ENCODE results near the gene TNS3.

DNA sequence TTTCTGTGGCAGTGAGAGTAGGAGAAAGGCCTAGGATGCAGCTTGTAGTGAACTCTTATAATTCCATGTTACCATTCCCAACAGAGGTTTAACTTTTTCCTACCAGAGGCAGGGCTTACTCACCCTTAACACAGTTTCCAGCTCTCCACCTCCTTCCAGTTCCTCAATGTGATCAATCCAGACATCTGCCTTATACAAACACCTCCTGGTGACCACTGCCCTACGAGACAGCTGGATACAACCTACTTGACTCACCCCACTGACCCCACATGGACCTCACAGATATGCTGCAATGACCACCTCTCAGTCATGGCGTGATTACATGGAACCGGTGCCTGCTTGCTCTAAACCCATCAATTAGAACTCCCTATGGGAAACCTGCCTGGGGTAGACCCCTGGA lies 326.5 kb downstream of the TNS3 start:
- no peak for TF ChIP-seq POLR2A (conservative IDR thresholded peaks at IDR 0.05)
- TF ChIP-seq, protein P1, sequence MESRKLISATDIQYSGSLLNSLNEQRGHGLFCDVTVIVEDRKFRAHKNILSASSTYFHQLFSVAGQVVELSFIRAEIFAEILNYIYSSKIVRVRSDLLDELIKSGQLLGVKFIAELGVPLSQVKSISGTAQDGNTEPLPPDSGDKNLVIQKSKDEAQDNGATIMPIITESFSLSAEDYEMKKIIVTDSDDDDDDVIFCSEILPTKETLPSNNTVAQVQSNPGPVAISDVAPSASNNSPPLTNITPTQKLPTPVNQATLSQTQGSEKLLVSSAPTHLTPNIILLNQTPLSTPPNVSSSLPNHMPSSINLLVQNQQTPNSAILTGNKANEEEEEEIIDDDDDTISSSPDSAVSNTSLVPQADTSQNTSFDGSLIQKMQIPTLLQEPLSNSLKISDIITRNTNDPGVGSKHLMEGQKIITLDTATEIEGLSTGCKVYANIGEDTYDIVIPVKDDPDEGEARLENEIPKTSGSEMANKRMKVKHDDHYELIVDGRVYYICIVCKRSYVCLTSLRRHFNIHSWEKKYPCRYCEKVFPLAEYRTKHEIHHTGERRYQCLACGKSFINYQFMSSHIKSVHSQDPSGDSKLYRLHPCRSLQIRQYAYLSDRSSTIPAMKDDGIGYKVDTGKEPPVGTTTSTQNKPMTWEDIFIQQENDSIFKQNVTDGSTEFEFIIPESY (CRISPR knock-in tag; IDR thresholded peaks at IDR 0.05): no peak
- no peak for TF ChIP-seq CHCHD3 (CRISPR knock-in tag; IDR thresholded peaks at IDR 0.05)
- TF ChIP-seq, protein P2, sequence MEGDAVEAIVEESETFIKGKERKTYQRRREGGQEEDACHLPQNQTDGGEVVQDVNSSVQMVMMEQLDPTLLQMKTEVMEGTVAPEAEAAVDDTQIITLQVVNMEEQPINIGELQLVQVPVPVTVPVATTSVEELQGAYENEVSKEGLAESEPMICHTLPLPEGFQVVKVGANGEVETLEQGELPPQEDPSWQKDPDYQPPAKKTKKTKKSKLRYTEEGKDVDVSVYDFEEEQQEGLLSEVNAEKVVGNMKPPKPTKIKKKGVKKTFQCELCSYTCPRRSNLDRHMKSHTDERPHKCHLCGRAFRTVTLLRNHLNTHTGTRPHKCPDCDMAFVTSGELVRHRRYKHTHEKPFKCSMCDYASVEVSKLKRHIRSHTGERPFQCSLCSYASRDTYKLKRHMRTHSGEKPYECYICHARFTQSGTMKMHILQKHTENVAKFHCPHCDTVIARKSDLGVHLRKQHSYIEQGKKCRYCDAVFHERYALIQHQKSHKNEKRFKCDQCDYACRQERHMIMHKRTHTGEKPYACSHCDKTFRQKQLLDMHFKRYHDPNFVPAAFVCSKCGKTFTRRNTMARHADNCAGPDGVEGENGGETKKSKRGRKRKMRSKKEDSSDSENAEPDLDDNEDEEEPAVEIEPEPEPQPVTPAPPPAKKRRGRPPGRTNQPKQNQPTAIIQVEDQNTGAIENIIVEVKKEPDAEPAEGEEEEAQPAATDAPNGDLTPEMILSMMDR (IDR thresholded peaks at IDR 0.05 in 2 of 3, conservative IDR thresholded peaks at IDR 0.05 in 1 of 3; ENCODE audit: insufficient read depth in 2 of 3, low read depth in 1 of 3, low read length in 3 of 3): no peak
- TF ChIP-seq EZH2 (IDR thresholded peaks at IDR 0.05; ENCODE audit: borderline replicate concordance, low read depth, low read length): no peak
- TF ChIP-seq CBX1 (IDR thresholded peaks at IDR 0.05; ENCODE audit: low read depth): no peak
- TF ChIP-seq BRCA1 (IDR thresholded peaks at IDR 0.05): no peak
- no peak for TF ChIP-seq BRCA1 (CRISPR knock-in tag; IDR thresholded peaks at IDR 0.05)
- TF ChIP-seq BCL6 (CRISPR knock-in tag; IDR thresholded peaks at IDR 0.05): no peak
- no peak for TF ChIP-seq BRF1 (IDR thresholded peaks at IDR 0.05; ENCODE audit: borderline replicate concordance, extremely low read depth, insufficient read length)
- TF ChIP-seq KDM4B (IDR thresholded peaks at IDR 0.05; ENCODE audit: borderline replicate concordance in 2 of 2, low read depth in 1 of 2): no peak
- no peak for TF ChIP-seq NR3C1 (CRISPR knock-in tag; IDR thresholded peaks at IDR 0.05)
